Muscle of arm (tissue), 12 donors: Measurements from ENCODE around the gene SPDYE18. TPM values are rescaled to one million over a fixed set of nuclear protein-coding genes. Genes with fewer than 3 reads are reported as not detected.
"Not testable (repeated sequence)": the region's sequence is repeated elsewhere in the genome, so short reads cannot be mapped to it uniquely, and the experiment has no call there.

Experiments
- DNase-seq: peaks from one replicate; pipeline ENCODE4 v3.0.0-alpha.2; 2013
- polyA plus RNA-seq, 12 donors: library from polyadenylated mRNA; unstranded; fragments of 120-200 nt; gene quantifications; one replicate each; pipeline ENCODE4 v1.2.1, GENCODE V29; 2013; ENCODE audit not compliant: insufficient read length in 12 of 12

Gene SPDYE18
- polyA plus RNA-seq, 12 donors = 0.34 to 0.73 (median 0.61) TPM; not detected in 6

DNA sequence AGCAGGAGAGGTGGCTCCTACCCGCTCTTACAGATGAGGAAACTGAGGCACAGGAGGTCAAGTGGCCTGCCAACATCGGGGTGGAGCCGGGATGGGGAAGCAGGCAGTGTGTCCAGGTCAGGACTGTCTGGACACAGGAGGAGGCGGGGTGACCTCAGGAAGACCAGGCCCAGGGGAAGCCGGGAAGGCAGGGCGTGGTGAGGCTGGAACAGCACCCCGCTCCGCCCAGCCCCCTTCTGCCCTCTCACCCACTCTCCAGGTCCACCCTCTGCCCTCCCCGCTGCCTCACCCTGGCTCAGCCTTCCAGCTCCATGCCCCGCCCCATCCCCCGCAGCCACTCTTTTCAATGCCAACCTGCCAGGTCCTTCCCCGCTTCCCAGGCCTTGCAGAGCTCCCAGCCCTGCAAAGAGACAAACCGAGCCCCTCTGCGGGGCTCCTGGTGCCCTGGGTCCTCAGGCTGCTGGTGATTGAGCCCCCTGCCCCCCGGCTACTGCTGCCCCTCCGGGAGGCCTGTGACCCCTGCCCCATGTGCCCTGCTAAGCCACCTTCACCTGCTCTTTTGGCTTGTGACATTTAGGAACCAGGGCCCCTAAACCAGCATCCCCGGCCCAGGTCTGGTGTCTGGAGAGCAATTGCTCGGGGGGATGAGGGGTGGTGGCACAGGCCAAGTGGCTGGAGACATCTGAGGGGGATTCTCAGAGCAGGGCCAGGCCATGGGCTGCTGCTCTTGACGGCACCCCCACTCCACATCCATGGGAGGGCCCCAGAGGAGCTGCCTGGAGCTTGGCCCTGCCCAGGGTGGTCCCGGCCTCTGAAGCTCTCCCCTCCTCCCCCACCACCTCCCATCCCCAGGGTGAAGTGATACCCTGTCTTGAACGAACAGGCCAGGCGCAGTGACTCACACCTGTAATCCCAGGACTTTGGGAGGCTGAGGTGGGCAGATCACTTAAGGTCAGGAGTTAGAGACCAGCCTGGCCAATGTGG is 55.9 kb downstream of the SPDYE18 start:
- DNase-seq = not testable (repeated sequence)

DNA sequence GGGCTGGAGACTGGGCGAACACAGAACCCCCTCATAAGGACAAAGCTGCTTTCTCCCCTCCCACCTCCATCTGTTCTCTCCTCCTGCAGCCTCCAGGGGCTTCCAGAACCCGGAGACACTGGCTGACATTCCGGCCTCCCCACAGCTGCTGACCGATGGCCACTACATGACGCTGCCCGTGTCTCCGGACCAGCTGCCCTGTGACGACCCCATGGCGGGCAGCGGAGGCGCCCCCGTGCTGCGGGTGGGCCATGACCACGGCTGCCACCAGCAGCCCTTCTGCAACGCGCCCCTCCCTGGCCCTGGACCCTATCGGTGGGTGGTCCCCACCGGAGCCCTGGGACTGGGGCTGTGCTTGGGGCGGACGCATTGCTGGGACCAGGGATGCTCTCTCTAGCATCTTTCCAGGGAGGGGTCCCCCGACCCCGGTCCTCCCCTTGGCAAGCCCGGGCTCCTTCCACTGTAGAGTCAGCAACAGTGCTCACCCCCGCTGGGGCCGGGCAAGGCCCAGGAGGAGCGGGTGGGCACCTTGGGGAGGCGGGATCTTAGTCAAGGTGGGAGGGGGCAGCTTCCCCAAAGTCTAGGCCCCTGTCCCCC is 56.8 kb downstream of the SPDYE18 start:
- DNase-seq = not testable (repeated sequence)

DNA sequence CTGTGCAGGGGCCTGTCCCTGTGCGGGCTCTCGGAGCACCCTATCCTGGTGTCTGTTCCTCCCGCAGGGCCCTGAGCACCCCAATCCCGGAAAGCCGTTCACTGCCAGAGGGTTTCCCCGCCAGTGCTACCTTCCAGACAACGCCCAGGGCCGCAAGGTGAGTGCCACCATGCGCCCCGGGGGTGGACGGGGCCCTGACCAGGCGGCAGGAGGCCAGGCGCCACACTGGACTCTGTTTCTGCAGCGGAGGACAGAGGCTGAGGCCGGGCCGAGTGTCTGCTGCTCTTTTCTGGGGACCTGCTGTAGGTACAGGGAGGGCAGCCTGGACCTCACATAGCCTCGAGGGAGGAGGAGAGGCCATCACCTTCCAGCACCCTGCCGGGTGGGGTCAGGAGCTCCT is 58.2 kb downstream of the SPDYE18 start:
- DNase-seq = not testable (repeated sequence)

DNA sequence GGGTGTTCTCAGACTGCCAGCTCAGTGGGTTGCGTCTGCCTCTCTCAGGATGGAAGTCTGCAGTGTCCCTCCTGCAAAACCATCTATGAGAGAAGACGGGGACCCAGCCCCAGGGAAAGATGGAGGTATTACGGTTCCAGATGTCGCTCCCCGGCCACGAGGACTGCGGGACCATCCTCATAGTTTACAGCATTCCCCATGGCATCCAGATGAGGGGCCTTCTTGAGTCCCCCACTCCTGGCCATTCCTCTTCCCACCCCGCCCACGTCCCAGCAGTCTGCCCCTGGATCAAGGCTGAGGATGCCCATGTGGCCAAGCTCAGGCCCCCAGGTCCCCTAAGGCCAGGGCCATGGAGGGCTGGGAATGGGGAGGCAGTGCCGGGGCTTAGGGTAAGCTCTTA is 59.1 kb downstream of the SPDYE18 start:
- DNase-seq = not testable (repeated sequence)

DNA sequence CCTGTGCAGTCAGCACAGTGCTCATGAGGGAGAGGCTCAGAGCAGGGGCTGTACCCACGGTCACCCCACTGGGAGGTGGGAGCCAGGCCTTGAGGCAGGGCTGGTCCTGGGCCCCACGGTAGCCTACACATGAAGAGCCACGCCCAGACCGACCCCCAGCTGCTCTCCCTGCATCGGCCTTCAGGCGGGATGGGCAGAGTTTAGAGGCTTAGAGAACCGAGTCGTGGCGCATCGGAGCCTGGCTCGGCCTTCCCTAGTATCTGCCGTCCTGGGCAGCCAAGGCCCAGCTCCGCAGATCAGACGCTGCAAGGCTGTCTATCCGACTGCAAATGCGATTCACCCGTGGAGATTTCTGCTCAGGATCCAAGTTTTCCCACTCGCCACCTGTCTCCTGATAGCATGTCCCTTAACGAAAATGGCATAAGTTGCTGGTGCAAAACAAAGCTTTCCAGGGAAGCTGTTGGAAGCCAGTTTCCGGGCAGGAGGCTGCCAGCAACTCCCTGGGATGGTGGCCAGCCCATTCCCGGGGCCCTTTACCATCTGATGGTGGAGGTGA is 59.6 kb downstream of the SPDYE18 start:
- DNase-seq = not testable (repeated sequence)

DNA sequence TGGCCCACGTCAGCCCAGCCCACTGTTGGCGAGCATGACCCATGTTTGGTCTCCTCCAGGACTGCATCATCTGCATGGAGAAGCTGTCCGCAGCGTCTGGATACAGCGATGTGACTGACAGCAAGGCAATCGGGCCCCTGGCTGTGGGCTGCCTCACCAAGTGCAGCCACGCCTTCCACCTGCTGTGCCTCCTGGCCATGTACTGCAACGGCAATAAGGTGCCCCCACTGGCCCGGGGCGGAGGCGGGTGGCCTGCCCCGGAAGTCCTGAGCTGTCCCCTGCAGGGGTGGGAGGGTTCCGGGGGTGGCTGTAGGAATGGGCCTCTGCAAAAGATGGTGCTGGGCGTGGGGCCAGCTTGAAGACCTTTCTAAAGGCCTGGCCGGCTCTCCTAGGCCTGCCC is 60.3 kb downstream of the SPDYE18 start:
- not testable (repeated sequence) for DNase-seq

Other genes starting within 250 kb of the SPDYE18 start
- gene SPDYE17, start 30.2 kb downstream of the SPDYE18 start, polyA plus RNA-seq = not detected
- 10 to 100 TPM in 7 of 12 donors, 1 to 10 TPM in 4, not detected in 1; 6.5 to 25.0 (median 11.3) TPM for gene CCDC146, start 60.1 kb upstream of the SPDYE18 start, polyA plus RNA-seq
- 10 to 100 TPM in 11 of 12 donors, not detected in 1; 20.6 to 52.1 (median 31.3) TPM for gene FGL2, start 137.3 kb upstream of the SPDYE18 start, polyA plus RNA-seq